ENCODE results near the gene MED13L.

The MED13L gene

GRCh38 chr12:116045150-116045549 lies 232.3 kb downstream of the MED13L start:
- no peak overlapping the region for H3K27ac ChIP-seq
- H3K36me3 ChIP-seq: no peaks in the 10 kb centered on the region
- H3K9me3 ChIP-seq: no peaks in the 10 kb centered on the region

GRCh38 chr12:116043659-116044535 lies 233.6 kb downstream of the MED13L start:
- Histone ChIP-seq H3K9me3 (no peaks in the 10 kb centered on the region), H3K27me3 (no peaks in the 10 kb centered on the region), H3K36me3 (no peaks in the 10 kb centered on the region), H3K4me1 (ENCODE audit: control insufficient read depth in 1 of 2, insufficient read depth in 1 of 2, low read depth in 1 of 2, low read length in 1 of 2) (peaks cover 5 to 9% of the 10 kb centered on the region in 2 experiments), H3K4me3 (ENCODE audit: low read depth in 1 of 2, low read length in 1 of 2) (no peak overlapping the region), H3K27ac (no peak overlapping the region)
- TF ChIP-seq CTCF (IDR thresholded peaks at IDR 0.05): no peak

More at GRCh38 chr12:116045150-116045549, 232.3 kb downstream of the MED13L start:
- H3K4me3 ChIP-seq (ENCODE audit: low read depth in 1 of 2, low read length in 1 of 2): no peak overlapping the region
- TF ChIP-seq CTCF (IDR thresholded peaks at IDR 0.05): no peak
- H3K27me3 ChIP-seq: no peaks in the 10 kb centered on the region
- H3K4me1 ChIP-seq (ENCODE audit: control insufficient read depth in 1 of 2, insufficient read depth in 1 of 2, low read depth in 1 of 2, low read length in 1 of 2): peaks cover 10 to 14% of the 10 kb centered on the region in 2 experiments

- no peak for TF ChIP-seq CTCF (IDR thresholded peaks at IDR 0.05)
- peaks cover 0 to 11% of the 10 kb centered on the region in 2 experiments for H3K4me1 ChIP-seq (ENCODE audit: control insufficient read depth in 1 of 2, insufficient read depth in 1 of 2, low read depth in 1 of 2, low read length in 1 of 2)
- no peaks in the 10 kb centered on the region for H3K27me3 ChIP-seq
- H3K27ac ChIP-seq: no peak overlapping the region
- H3K4me3 ChIP-seq (ENCODE audit: low read depth in 1 of 2, low read length in 1 of 2): no peak overlapping the region
- no peaks in the 10 kb centered on the region for H3K36me3 ChIP-seq
- no peaks in the 10 kb centered on the region for H3K9me3 ChIP-seq
These were observed 237.1 kb downstream of the MED13L start for GRCh38 chr12:116040402-116040801.

- H3K9me3 ChIP-seq: no peaks in the 10 kb centered on the region
- H3K4me3 ChIP-seq (ENCODE audit: low read depth in 1 of 2, low read length in 1 of 2): no peak overlapping the region
- peaks cover 0 to 11% of the 10 kb centered on the region in 2 experiments for H3K4me1 ChIP-seq (ENCODE audit: control insufficient read depth in 1 of 2, insufficient read depth in 1 of 2, low read depth in 1 of 2, low read length in 1 of 2)
- no peaks in the 10 kb centered on the region for H3K36me3 ChIP-seq
- no peak overlapping the region for H3K27ac ChIP-seq
- TF ChIP-seq CTCF (IDR thresholded peaks at IDR 0.05): no peak
- H3K27me3 ChIP-seq: no peaks in the 10 kb centered on the region
These were observed 238.4 kb downstream of the MED13L start for GRCh38 chr12:116039081-116039480.

GRCh38 chr12:116037941-116038837 lies 239.3 kb downstream of the MED13L start:
- H3K4me3 ChIP-seq (ENCODE audit: low read depth in 1 of 2, low read length in 1 of 2): no peak overlapping the region
- no peak for TF ChIP-seq CTCF (IDR thresholded peaks at IDR 0.05)
- peaks cover 0 to 11% of the 10 kb centered on the region in 2 experiments for H3K4me1 ChIP-seq (ENCODE audit: control insufficient read depth in 1 of 2, insufficient read depth in 1 of 2, low read depth in 1 of 2, low read length in 1 of 2)
- H3K36me3 ChIP-seq: no peaks in the 10 kb centered on the region
- H3K9me3 ChIP-seq: no peaks in the 10 kb centered on the region
- no peaks in the 10 kb centered on the region for H3K27me3 ChIP-seq
- no peak overlapping the region for H3K27ac ChIP-seq
